ENCODE measurements around the gene ACTL10. TPM values are rescaled to one million over a fixed set of nuclear protein-coding genes. Genes with fewer than 3 reads are reported as not detected.

Gene ACTL10
- total RNA-seq, 1 experiment from 2014 or later = 5.4 TPM

DNA sequence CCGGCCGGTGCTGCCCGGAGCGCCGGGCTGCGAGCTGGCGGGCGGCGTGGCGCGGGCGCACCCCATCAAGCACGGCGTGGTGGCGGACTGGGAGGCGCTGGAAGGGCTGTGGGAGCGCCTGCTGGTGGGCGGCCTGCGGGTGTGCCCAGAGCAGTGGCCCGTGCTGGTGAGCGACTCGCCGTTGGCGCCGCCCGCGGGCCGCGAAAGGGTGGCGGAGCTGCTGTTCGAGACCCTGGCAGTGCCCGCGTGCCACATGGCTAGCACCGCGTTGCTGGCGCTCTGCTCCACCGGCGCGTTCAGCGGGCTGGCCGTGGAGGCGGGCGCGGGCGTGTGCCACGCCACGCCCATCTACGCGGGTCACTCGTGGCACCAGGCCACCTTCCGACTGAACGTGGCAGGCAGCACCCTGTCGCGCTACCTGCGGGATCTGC, 517 bp downstream of the ACTL10 start:
- no peaks in the 10 kb centered on the region for H3K9me3 Mint-ChIP-seq (ENCODE audit: low read depth, unreplicated experiment)
- H3K4me1 Mint-ChIP-seq (ENCODE audit: low read depth, unreplicated experiment) = peaks cover 39% of the 10 kb centered on the region
- peaks cover 66% of the 10 kb centered on the region for H3K36me3 Mint-ChIP-seq (ENCODE audit: insufficient read depth, unreplicated experiment)
- H3K27me3 Mint-ChIP-seq (ENCODE audit: unreplicated experiment) = no peaks in the 10 kb centered on the region
- H3K27ac Mint-ChIP-seq (ENCODE audit: unreplicated experiment) = peak overlapping the region; percentile 90
- intact Hi-C loops (cut with micrococcal nuclease; ENCODE audit: unreplicated experiment) = loop anchor here (5.0 to 10.0 kb wide), 3 partner anchors 65 to 448 kb away; partner anchors contain the start of genes CDK5RAP1, EIF2S2 and ZNF341
- no TSS peak for BruUV-seq (replicated peaks)
- TF ChIP-seq, protein P1, sequence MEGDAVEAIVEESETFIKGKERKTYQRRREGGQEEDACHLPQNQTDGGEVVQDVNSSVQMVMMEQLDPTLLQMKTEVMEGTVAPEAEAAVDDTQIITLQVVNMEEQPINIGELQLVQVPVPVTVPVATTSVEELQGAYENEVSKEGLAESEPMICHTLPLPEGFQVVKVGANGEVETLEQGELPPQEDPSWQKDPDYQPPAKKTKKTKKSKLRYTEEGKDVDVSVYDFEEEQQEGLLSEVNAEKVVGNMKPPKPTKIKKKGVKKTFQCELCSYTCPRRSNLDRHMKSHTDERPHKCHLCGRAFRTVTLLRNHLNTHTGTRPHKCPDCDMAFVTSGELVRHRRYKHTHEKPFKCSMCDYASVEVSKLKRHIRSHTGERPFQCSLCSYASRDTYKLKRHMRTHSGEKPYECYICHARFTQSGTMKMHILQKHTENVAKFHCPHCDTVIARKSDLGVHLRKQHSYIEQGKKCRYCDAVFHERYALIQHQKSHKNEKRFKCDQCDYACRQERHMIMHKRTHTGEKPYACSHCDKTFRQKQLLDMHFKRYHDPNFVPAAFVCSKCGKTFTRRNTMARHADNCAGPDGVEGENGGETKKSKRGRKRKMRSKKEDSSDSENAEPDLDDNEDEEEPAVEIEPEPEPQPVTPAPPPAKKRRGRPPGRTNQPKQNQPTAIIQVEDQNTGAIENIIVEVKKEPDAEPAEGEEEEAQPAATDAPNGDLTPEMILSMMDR (IDR thresholded peaks at IDR 0.05; ENCODE audit: unreplicated experiment) = no peak
- peak overlapping the region; percentile 77 for H3K4me3 Mint-ChIP-seq (ENCODE audit: low read depth, unreplicated experiment)
- DNase-seq = peak; percentile 67
- CTCF ChIA-PET = interaction anchor here (0.6 to 3.4 kb wide), 19 partner anchors 9 to 921 kb away, joined by 3 to 47 read pairs (median 3); partner anchors contain the start of genes CBFA2T2, CDK5RAP1, PXMP4 and ZNF341

DNA sequence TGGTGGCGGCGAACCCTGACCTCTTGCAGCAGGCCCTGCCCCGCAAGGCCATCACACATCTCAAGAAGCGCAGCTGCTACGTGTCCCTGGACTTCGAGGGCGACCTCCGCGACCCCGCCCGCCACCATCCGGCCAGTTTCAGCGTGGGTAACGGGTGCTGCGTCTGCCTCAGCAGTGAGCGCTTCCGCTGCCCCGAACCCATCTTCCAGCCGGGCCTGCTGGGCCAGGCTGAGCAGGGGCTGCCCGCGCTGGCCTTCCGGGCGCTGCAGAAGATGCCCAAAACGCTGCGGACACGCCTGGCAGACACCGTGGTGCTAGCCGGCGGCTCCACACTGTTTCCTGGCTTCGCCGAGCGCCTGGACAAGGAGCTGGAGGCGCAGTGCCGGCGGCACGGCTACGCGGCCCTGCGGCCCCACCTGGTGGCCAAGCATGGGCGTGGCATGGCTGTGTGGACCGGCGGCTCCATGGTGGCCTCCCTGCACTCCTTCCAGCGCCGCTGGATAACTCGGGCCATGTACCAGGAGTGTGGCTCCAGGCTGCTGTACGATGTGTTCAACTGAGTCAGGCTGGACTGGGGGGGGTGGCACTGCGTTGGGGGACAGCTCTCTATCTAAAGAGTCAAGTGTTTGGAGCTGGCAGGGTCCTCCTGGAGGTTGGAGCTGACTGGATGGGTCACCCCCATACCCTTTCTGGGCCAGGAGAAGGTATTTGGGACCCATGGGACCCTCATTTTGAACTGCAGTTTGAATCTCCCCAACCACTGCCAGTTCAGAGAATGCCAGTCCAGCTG, 1.1 kb downstream of the ACTL10 start:
- no peaks in the 10 kb centered on the region for H3K9me3 Mint-ChIP-seq (ENCODE audit: low read depth, unreplicated experiment)
- CTCF ChIA-PET = interaction anchor here (0.6 to 3.4 kb wide), 20 partner anchors 8 to 921 kb away, joined by 3 to 47 read pairs (median 4); partner anchors contain the start of genes CBFA2T2 and CDK5RAP1
- H3K36me3 Mint-ChIP-seq (ENCODE audit: insufficient read depth, unreplicated experiment) = peaks cover 63% of the 10 kb centered on the region
- H3K27me3 Mint-ChIP-seq (ENCODE audit: unreplicated experiment) = no peaks in the 10 kb centered on the region
- H3K4me1 Mint-ChIP-seq (ENCODE audit: low read depth, unreplicated experiment) = peaks cover 38% of the 10 kb centered on the region
- DNase-seq = peak; percentile 97
- TF ChIP-seq, protein P1 (IDR thresholded peaks at IDR 0.05; ENCODE audit: unreplicated experiment) = peak; percentile 97
- BruUV-seq (replicated peaks) = no TSS peak
- H3K4me3 Mint-ChIP-seq (ENCODE audit: low read depth, unreplicated experiment) = peak overlapping the region; percentile 77
- intact Hi-C loops (cut with micrococcal nuclease; ENCODE audit: unreplicated experiment) = loop anchor here (1.0 to 10.0 kb wide), 4 partner anchors 64 to 447 kb away; partner anchors contain the start of genes CDK5RAP1, EIF2S2 and ZNF341
- H3K27ac Mint-ChIP-seq (ENCODE audit: unreplicated experiment) = peak overlapping the region; percentile 90

DNA sequence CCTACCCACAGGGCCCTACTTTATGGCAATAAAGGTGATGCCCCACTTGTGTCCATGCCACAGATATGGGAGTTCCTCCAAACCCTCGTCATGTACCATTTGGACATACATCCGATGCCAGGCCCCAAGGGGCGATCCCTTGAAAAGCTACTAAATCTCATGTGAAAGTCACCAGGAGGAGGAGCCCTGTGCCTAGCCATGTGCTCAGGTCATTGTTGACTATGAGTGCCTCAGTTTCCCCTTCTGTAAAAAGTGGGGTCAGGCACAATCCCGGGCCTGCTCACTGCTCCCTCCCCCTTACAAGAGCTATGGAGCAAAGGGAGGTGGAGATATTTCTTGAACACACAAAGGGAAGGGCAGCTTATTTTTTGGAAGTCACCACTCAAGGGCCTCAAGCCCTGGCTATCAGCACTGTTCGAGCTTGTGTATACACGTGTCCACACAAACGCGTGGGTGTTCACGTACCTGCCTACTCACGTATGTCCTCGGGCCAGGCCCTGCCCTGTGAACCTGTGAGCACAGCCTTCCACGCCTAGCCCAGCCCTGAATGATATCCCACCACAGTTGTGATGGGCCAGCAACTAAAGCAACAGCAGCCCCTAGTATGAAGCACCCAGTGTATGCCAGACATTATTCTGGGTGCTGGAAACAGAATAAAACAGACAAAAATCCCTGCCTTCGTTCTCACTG, 1.9 kb downstream of the ACTL10 start:
- Mint-ChIP-seq H3K9me3 (ENCODE audit: low read depth, unreplicated experiment) (no peaks in the 10 kb centered on the region), H3K36me3 (ENCODE audit: insufficient read depth, unreplicated experiment) (peaks cover 63% of the 10 kb centered on the region), H3K4me1 (ENCODE audit: low read depth, unreplicated experiment) (peaks cover 41% of the 10 kb centered on the region), H3K27ac (ENCODE audit: unreplicated experiment) (peak overlapping the region; percentile 37), H3K27me3 (ENCODE audit: unreplicated experiment) (no peaks in the 10 kb centered on the region), H3K4me3 (ENCODE audit: low read depth, unreplicated experiment) (peak overlapping the region; percentile 77)
- no peak for DNase-seq
- TF ChIP-seq, protein P1 (IDR thresholded peaks at IDR 0.05; ENCODE audit: unreplicated experiment) = no peak
- intact Hi-C loops (cut with micrococcal nuclease; ENCODE audit: unreplicated experiment) = loop anchor here (1.0 to 10.0 kb wide), 4 partner anchors 64 to 446 kb away; partner anchors contain the start of genes CDK5RAP1, EIF2S2 and ZNF341
- BruUV-seq (replicated peaks) = TSS peak; percentile 35
- CTCF ChIA-PET = interaction anchor here (0.6 to 3.4 kb wide), 16 partner anchors 10 to 406 kb away, joined by 3 to 47 read pairs (median 4); partner anchors contain the start of genes CBFA2T2 and CDK5RAP1

DNA sequence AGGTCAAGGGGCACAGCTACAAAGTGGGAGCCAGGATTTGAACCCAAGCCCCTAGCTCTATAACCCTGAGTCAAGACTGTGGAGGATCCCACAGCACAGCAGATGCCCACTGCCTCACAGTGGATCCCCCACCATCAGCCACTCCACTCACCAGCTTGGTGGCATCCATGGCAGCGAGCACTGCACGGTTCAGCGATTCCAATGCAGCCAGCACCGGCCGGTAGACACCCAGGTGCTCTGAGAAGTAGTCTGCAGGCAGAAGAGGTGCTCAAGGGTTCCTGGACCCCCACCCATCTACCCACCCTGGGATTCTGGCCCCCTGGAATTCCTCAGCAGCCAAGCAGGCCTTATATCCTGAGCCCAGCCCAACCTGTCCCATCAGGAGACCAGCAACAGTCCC, 2.5 kb downstream of the ACTL10 start:
- DNase-seq = no peak
- Mint-ChIP-seq H3K4me3 (ENCODE audit: low read depth, unreplicated experiment) (no peak overlapping the region), H3K9me3 (ENCODE audit: low read depth, unreplicated experiment) (no peaks in the 10 kb centered on the region), H3K27me3 (ENCODE audit: unreplicated experiment) (no peaks in the 10 kb centered on the region), H3K27ac (ENCODE audit: unreplicated experiment) (no peak overlapping the region), H3K4me1 (ENCODE audit: low read depth, unreplicated experiment) (peaks cover 38% of the 10 kb centered on the region), H3K36me3 (ENCODE audit: insufficient read depth, unreplicated experiment) (peaks cover 63% of the 10 kb centered on the region)
- intact Hi-C loops (cut with micrococcal nuclease; ENCODE audit: unreplicated experiment) = loop anchor here (5.0 to 10.0 kb wide), 3 partner anchors 63 to 446 kb away; partner anchors contain the start of genes CDK5RAP1, EIF2S2 and ZNF341
- TF ChIP-seq, protein P1 (IDR thresholded peaks at IDR 0.05; ENCODE audit: unreplicated experiment) = no peak
- no TSS peak for BruUV-seq (replicated peaks)
- CTCF ChIA-PET = interaction anchor here (2.1 to 3.4 kb wide), 2 partner anchors 16 to 212 kb away, joined by 11 to 13 read pairs; no protein-coding TSS in a partner anchor

All from Calu3 (cell line).